ENCODE data around the gene IFT81. TPM values are rescaled to one million over a fixed set of nuclear protein-coding genes. Genes with fewer than 3 reads are reported as not detected.

Gene IFT81
- total RNA-seq, 2 donors from 2014 or later: 8.0 to 12.6 TPM

- intact Hi-C loops (cut with DNase I): no loop called here
- DNase-seq (no peak), ATAC-seq (no peak)
Observed at GRCh38 chr12:110126557-110126956, 2.4 kb downstream of the IFT81 start.

- intact Hi-C loops (cut with DNase I): no loop called here
- no peak for ATAC-seq
- no peak for DNase-seq
Observed at GRCh38 chr12:110134691-110135411, 10.7 kb downstream of the IFT81 start.

GRCh38 chr12:110135806-110136205 lies 11.6 kb downstream of the IFT81 start:
- ATAC-seq: no peak
- no peak for DNase-seq
- intact Hi-C loops (cut with DNase I): no loop called here

GRCh38 chr12:110137786-110138185 lies 13.6 kb downstream of the IFT81 start:
- no peak for DNase-seq
- intact Hi-C loops (cut with DNase I): no loop called here
- no peak for ATAC-seq

- intact Hi-C loops (cut with DNase I): no loop called here
- peak; percentile 83 to 93 for ATAC-seq
- DNase-seq: peak; percentile 56
Observed at GRCh38 chr12:110141389-110141788, 17.2 kb downstream of the IFT81 start.

- intact Hi-C loops (cut with DNase I): no loop called here
- no peak for DNase-seq
- no peak for ATAC-seq
Observed at GRCh38 chr12:110146986-110147385, 22.8 kb downstream of the IFT81 start.

- no peak for DNase-seq
- ATAC-seq: no peak
- intact Hi-C loops (cut with DNase I): no loop called here
Observed at GRCh38 chr12:110149086-110149660, 25.0 kb downstream of the IFT81 start.

GRCh38 chr12:110156766-110157165 lies 32.6 kb downstream of the IFT81 start:
- intact Hi-C loops (cut with DNase I): no loop called here
- DNase-seq: no peak
- no peak for ATAC-seq

- ATAC-seq (no peak), DNase-seq (no peak)
- intact Hi-C loops (cut with DNase I): no loop called here
Observed at GRCh38 chr12:110157539-110157938, 33.4 kb downstream of the IFT81 start.

- DNase-seq (no peak), ATAC-seq (no peak)
- intact Hi-C loops (cut with DNase I): no loop called here
Observed at GRCh38 chr12:110159671-110160245, 35.6 kb downstream of the IFT81 start.

GRCh38 chr12:110165540-110166159 lies 41.5 kb downstream of the IFT81 start:
- intact Hi-C loops (cut with DNase I): no loop called here
- no peak for ATAC-seq
- DNase-seq: no peak

GRCh38 chr12:110168732-110169455 lies 44.7 kb downstream of the IFT81 start:
- intact Hi-C loops (cut with DNase I): no loop called here
- ATAC-seq: no peak

GRCh38 chr12:110170535-110171185 lies 46.5 kb downstream of the IFT81 start:
- intact Hi-C loops (cut with DNase I): no loop called here
- ATAC-seq: peak; percentile 72 to 96
- DNase-seq: no peak

More at GRCh38 chr12:110168732-110169455, 44.7 kb downstream of the IFT81 start:
- no peak for DNase-seq

- ATAC-seq (peak; percentile 14 to 15), DNase-seq (no peak)
- intact Hi-C loops (cut with DNase I): no loop called here
Observed at GRCh38 chr12:110171186-110171538, 47.0 kb downstream of the IFT81 start.

- ATAC-seq (no peak), DNase-seq (no peak)
- intact Hi-C loops (cut with DNase I): no loop called here
Observed at GRCh38 chr12:110171636-110172035, 47.5 kb downstream of the IFT81 start.

- ATAC-seq (no peak), DNase-seq (no peak)
- intact Hi-C loops (cut with DNase I): no loop called here
Observed at GRCh38 chr12:110174373-110174996, 50.3 kb downstream of the IFT81 start.

GRCh38 chr12:110175201-110175600 lies 51.0 kb downstream of the IFT81 start:
- ATAC-seq (no peak), DNase-seq (no peak)
- intact Hi-C loops (cut with DNase I): no loop called here

- no peak for ATAC-seq
- DNase-seq: no peak
- intact Hi-C loops (cut with DNase I): no loop called here
Observed at GRCh38 chr12:110176745-110177144, 52.6 kb downstream of the IFT81 start.

- DNase-seq (no peak), ATAC-seq (no peak)
- intact Hi-C loops (cut with DNase I): no loop called here
Observed at GRCh38 chr12:110179291-110179690, 55.1 kb downstream of the IFT81 start.

Measured in left cardiac atrium (tissue), 4 donors.